Nephron progenitor cell (in vitro differentiated cells): ENCODE data around the gene RERE.

ENCODE experiments used
- DNase-seq: peaks from one replicate; pipeline ENCODE4 v3.0.0; 2021
- H3K27ac Mint-ChIP-seq: 2 replicates; pipeline ENCODE4 v1.8.0; 2021; ENCODE audit warnings: mild to moderate bottlenecking, moderate library complexity, mixed read lengths
- H3K27me3 Mint-ChIP-seq: 2 replicates; pipeline ENCODE4 v1.8.0; 2021; ENCODE audit warnings: mild to moderate bottlenecking, low read depth, mixed read lengths; ENCODE audit not compliant: poor library complexity
- H3K36me3 Mint-ChIP-seq: 2 replicates; pipeline ENCODE4 v1.8.0; 2021; ENCODE audit warnings: low read depth, mixed read lengths
- H3K4me1 Mint-ChIP-seq: 2 replicates; pipeline ENCODE4 v1.8.0; 2021; ENCODE audit warnings: mixed read lengths
- H3K4me3 Mint-ChIP-seq: 2 replicates; pipeline ENCODE4 v1.8.0; 2021; ENCODE audit warnings: mild to moderate bottlenecking, moderate library complexity, mixed read lengths
- H3K9me3 Mint-ChIP-seq: 2 replicates; pipeline ENCODE4 v1.8.0; 2021; ENCODE audit warnings: mild to moderate bottlenecking, moderate library complexity, mixed read lengths
- CTCF ChIP-seq: fragments of 200-600 bp; sonication (generic); IDR thresholded peaks from 2 replicates; pipeline ENCODE4 v1.5.0; 2021; ENCODE audit warnings: antibody characterized with exemption

The RERE gene

GRCh38 chr1:8313231-8313630, 504.2 kb downstream of the RERE start:
- Mint-ChIP-seq H3K9me3 (peaks cover 9% of the 10 kb centered on the region), H3K36me3 (no peaks in the 10 kb centered on the region), H3K27me3 (peaks cover 36% of the 10 kb centered on the region), H3K4me3 (no peak overlapping the region), H3K4me1 (peaks cover 39% of the 10 kb centered on the region), H3K27ac (no peak overlapping the region)
- no peak for TF ChIP-seq CTCF
- no peak for DNase-seq

- no peaks in the 10 kb centered on the region for H3K36me3 Mint-ChIP-seq
- no peak for DNase-seq
- no peak overlapping the region for H3K4me3 Mint-ChIP-seq
- no peak for TF ChIP-seq CTCF
- peaks cover 39% of the 10 kb centered on the region for H3K27me3 Mint-ChIP-seq
- H3K9me3 Mint-ChIP-seq: peaks cover 9% of the 10 kb centered on the region
- peaks cover 43% of the 10 kb centered on the region for H3K4me1 Mint-ChIP-seq
- no peak overlapping the region for H3K27ac Mint-ChIP-seq
Measured at GRCh38 chr1:8312235-8313218, 504.9 kb downstream of the RERE start.

- Mint-ChIP-seq H3K4me1 (peaks cover 39% of the 10 kb centered on the region), H3K4me3 (no peak overlapping the region), H3K27ac (no peak overlapping the region), H3K36me3 (no peaks in the 10 kb centered on the region), H3K27me3 (peaks cover 25% of the 10 kb centered on the region), H3K9me3 (peaks cover 9% of the 10 kb centered on the region)
- no peak for TF ChIP-seq CTCF
- DNase-seq: no peak
Measured at GRCh38 chr1:8311068-8311718, 506.2 kb downstream of the RERE start.

- Mint-ChIP-seq H3K27ac (peak overlapping the region; percentile 65), H3K9me3 (peaks cover 13% of the 10 kb centered on the region), H3K36me3 (no peaks in the 10 kb centered on the region), H3K4me1 (peaks cover 27% of the 10 kb centered on the region), H3K27me3 (peaks cover 11% of the 10 kb centered on the region), H3K4me3 (no peak overlapping the region)
- DNase-seq: no peak
- no peak for TF ChIP-seq CTCF
Measured at GRCh38 chr1:8307628-8308027, 509.8 kb downstream of the RERE start.

GRCh38 chr1:8303876-8304275, 513.6 kb downstream of the RERE start:
- no peak overlapping the region for H3K27ac Mint-ChIP-seq
- no peak for TF ChIP-seq CTCF
- peaks cover 54% of the 10 kb centered on the region for H3K4me1 Mint-ChIP-seq
- H3K9me3 Mint-ChIP-seq: peaks cover 4% of the 10 kb centered on the region
- no peaks in the 10 kb centered on the region for H3K36me3 Mint-ChIP-seq
- no peak overlapping the region for H3K4me3 Mint-ChIP-seq
- no peak for DNase-seq
- peaks cover 15% of the 10 kb centered on the region for H3K27me3 Mint-ChIP-seq
